Measurements from ENCODE around the gene TMCO4.

DNA sequence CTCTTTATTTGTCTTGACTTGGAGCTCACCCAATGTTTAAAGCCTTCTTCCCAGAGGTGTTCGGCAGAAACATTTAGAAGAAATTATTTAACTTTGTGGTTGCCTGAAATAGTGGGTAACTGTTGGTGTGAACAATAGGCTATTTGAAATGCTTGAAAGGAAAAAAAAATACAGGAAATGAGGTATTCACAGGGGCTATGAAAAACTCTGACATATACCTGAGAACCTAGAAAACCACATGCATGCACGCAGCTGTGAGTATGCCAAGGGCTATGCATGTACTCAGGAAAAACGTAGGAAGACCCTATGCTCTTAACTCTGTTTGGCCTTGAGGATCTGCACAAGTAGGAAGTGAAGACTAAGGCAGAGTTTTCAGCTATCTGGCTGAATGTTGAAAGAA lies 31.7 kb upstream of the TMCO4 start:
- TF ChIP-seq RAD21 (IDR thresholded peaks at IDR 0.05; ENCODE audit: low read length) (no peak), SMC3 (IDR thresholded peaks at IDR 0.05; ENCODE audit: low read depth, low read length) (no peak), MAZ (IDR thresholded peaks at IDR 0.05; ENCODE audit: borderline replicate concordance, low read depth, low read length) (no peak), ELK1 (IDR thresholded peaks at IDR 0.05; ENCODE audit: borderline replicate concordance, low read depth, low read length) (no peak), POLR2A (IDR thresholded peaks at IDR 0.05; ENCODE audit: low read depth, low read length) (no peak), BHLHE40 (IDR thresholded peaks at IDR 0.05; ENCODE audit: low read depth, low read length) (no peak)
- TF ChIP-seq, protein P1, sequence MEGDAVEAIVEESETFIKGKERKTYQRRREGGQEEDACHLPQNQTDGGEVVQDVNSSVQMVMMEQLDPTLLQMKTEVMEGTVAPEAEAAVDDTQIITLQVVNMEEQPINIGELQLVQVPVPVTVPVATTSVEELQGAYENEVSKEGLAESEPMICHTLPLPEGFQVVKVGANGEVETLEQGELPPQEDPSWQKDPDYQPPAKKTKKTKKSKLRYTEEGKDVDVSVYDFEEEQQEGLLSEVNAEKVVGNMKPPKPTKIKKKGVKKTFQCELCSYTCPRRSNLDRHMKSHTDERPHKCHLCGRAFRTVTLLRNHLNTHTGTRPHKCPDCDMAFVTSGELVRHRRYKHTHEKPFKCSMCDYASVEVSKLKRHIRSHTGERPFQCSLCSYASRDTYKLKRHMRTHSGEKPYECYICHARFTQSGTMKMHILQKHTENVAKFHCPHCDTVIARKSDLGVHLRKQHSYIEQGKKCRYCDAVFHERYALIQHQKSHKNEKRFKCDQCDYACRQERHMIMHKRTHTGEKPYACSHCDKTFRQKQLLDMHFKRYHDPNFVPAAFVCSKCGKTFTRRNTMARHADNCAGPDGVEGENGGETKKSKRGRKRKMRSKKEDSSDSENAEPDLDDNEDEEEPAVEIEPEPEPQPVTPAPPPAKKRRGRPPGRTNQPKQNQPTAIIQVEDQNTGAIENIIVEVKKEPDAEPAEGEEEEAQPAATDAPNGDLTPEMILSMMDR (conservative IDR thresholded peaks at IDR 0.05; ENCODE audit: low read depth, low read length), result no peak
